GM18861 (cell line): ENCODE results near the gene OXLD1.
"Not testable (repeated sequence)": the region's sequence is repeated elsewhere in the genome, so short reads cannot be mapped to it uniquely, and the experiment has no call there.

Experiments used
- ATAC-seq: cut with Tn5 transposase; IDR thresholded peaks from one replicate; pipeline ENCODE4 v1.9.1; 2021; ENCODE audit not compliant: unreplicated experiment

Gene OXLD1

DNA sequence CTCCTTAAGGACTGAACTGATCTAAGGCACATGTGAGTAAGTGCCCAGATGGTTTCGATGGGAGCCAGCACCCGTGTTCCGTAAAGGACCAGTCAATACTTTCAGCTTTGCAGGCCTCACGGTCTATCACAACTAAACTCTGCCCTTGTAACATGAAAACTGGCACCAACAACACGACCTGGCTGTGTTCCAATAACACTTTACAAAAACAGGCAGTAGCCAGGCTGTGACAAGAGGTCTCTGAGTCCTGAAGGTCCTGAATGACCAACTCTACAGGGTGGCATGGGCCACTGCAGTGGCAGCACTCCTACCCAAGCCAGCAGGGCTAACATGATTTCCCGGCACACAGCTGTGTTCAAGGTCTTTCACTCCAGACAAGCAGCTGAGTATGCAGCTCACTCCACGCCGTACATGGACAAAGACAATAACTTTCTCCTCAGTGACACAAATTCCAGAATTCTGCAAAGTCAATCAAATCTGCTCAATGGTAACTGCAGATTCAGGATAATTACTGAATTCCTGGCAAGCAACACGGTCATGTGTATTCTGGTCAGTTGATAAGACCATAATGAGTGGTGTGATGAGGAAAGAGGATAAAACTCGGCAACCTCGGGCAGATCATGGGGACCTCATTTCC lies 44.8 kb downstream of the OXLD1 start:
- no peak for ATAC-seq

GRCh38 chr17:81618307-81618706 lies 48.1 kb downstream of the OXLD1 start:
- not testable (repeated sequence) for ATAC-seq

DNA sequence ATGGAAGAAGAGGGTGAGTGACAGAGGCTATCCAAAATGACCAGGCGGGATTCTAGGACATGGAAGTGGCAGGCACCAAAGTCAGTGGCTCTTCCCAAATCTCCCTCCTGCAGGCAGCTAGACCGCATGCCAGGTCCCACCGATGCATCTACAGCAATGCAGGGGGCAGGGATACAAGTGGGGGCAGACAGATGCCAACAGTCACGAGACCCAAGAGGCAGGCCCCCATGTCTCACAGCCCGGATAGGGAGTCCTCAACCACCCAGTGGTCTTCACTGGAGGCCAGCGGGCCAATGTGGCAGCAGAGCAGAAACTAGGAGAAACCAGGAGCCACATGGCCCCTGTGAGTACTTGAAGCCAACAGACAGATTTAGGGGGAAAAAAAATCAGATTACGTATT lies 49.5 kb downstream of the OXLD1 start:
- ATAC-seq, result no peak

DNA sequence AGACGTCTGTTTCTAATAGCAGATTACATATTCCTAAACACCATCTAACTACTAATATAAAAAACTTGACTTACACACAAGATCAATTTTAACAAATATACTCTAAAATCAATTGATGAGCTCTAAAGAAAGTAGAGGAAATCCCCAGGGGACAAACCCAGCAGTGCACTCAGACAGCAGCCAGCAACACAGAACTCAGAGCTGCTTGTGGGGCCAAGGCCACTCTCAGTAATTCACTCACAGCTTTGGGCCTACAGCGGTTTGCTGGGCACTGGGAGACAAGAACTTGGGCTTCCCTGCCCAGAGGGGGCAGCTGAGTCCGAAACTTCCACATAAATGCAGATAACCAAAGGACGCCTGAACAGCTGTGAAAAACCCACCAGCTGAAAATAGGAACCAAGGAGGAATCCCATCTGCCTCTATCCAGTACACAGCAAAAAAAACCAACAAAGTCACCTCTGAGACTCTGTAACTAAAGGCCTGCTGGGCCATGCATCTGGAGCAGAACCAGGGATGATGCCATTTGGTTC lies 50.9 kb downstream of the OXLD1 start:
- no peak for ATAC-seq
